Measurements from ENCODE around the gene RNF5. TPM values are rescaled to one million over a fixed set of nuclear protein-coding genes. Genes with fewer than 3 reads are reported as not detected.
A peak's percentile ranks its signal among the peaks of the same experiment; 100 is the strongest.
"Not testable (repeated sequence)": the region's sequence is repeated elsewhere in the genome, so short reads cannot be mapped to it uniquely, and the experiment has no call there.

RNF5 gene
- total RNA-seq, 1 donor, result 43.5 TPM

- H3K4me3 ChIP-seq (ENCODE audit: low read depth, low read length), result no peak overlapping the region
- DNase-seq (ENCODE audit: low read depth), result no peak
- no peak for TF ChIP-seq CTCF (IDR thresholded peaks at IDR 0.05; ENCODE audit: insufficient read depth, low read length)
Measured at GRCh38 chr6:32191696-32192607, 13.7 kb downstream of the RNF5 start.

GRCh38 chr6:32192608-32193039 lies 14.4 kb downstream of the RNF5 start, which contains the start of gene GPSM3:
Gene GPSM3 (minus strand): TSS chr6:32192643. CDS start chr6:32192513, 130 bp downstream.
- no peak within 1 kb of the TSS for H3K4me3 ChIP-seq (ENCODE audit: low read depth, low read length)
- DNase-seq (ENCODE audit: low read depth), result no peak
- no peak for TF ChIP-seq CTCF (IDR thresholded peaks at IDR 0.05; ENCODE audit: insufficient read depth, low read length)

GRCh38 chr6:32193096-32193495 lies 14.9 kb downstream of the RNF5 start:
- not testable (repeated sequence) for H3K4me3 ChIP-seq (ENCODE audit: low read depth, low read length); DNase-seq (ENCODE audit: low read depth)

- no peak for DNase-seq (ENCODE audit: low read depth)
- TF ChIP-seq CTCF (IDR thresholded peaks at IDR 0.05; ENCODE audit: insufficient read depth, low read length), result no peak
- no peak overlapping the region for H3K4me3 ChIP-seq (ENCODE audit: low read depth, low read length)
Measured at GRCh38 chr6:32194388-32194787, 16.2 kb downstream of the RNF5 start.

GRCh38 chr6:32194825-32195651 lies 16.8 kb downstream of the RNF5 start:
- peak; percentile 69 for TF ChIP-seq CTCF (IDR thresholded peaks at IDR 0.05; ENCODE audit: insufficient read depth, low read length)
- DNase-seq (ENCODE audit: low read depth), result peak; percentile 74
- H3K4me3 ChIP-seq (ENCODE audit: low read depth, low read length), result peak overlapping the region; percentile 58

- peak; percentile 99 for DNase-seq (ENCODE audit: low read depth)
- peak; percentile 68 for TF ChIP-seq CTCF (IDR thresholded peaks at IDR 0.05; ENCODE audit: insufficient read depth, low read length)
- peak overlapping the region; percentile 95 for H3K4me3 ChIP-seq (ENCODE audit: low read depth, low read length)
Measured at GRCh38 chr6:32195652-32195901, 17.4 kb downstream of the RNF5 start.

Measured in fibroblast of the aortic adventitia (primary cell).